HG03066 (cell line): Measurements from ENCODE around the gene C5orf47.

Experiments
- ATAC-seq: cut with Tn5 transposase; IDR thresholded peaks from one replicate; pipeline ENCODE4 v1.9.1; 2021; ENCODE audit warnings: low read depth; ENCODE audit not compliant: unreplicated experiment

Gene C5orf47

GRCh38 chr5:173988554-173989431 is at the start of gene C5orf47:
Gene C5orf47 (plus strand): TSS chr5:173989170. CDS start chr5:173989264, 94 bp downstream.
- no peak for ATAC-seq

- ATAC-seq: no peak
Measured at GRCh38 chr5:173940269-173940668, 48.7 kb upstream of the C5orf47 start.

GRCh38 chr5:173941102-173941501 is 47.9 kb upstream of the C5orf47 start:
- ATAC-seq: no peak

GRCh38 chr5:173941758-173942401 is 47.1 kb upstream of the C5orf47 start:
- no peak for ATAC-seq

- no peak for ATAC-seq
Measured at GRCh38 chr5:173944511-173944910, 44.5 kb upstream of the C5orf47 start.

GRCh38 chr5:173945160-173945559 is 43.8 kb upstream of the C5orf47 start:
- no peak for ATAC-seq

GRCh38 chr5:173946323-173946722 is 42.6 kb upstream of the C5orf47 start:
- no peak for ATAC-seq

- no peak for ATAC-seq
Measured at GRCh38 chr5:173950829-173951228, 38.1 kb upstream of the C5orf47 start.

GRCh38 chr5:173953528-173954090 is 35.4 kb upstream of the C5orf47 start:
- no peak for ATAC-seq

GRCh38 chr5:173954671-173955521 is 34.1 kb upstream of the C5orf47 start:
- ATAC-seq: no peak

GRCh38 chr5:173960986-173961385 is 28.0 kb upstream of the C5orf47 start:
- ATAC-seq: no peak

- ATAC-seq: no peak
Measured at GRCh38 chr5:173961418-173961817, 27.6 kb upstream of the C5orf47 start.

GRCh38 chr5:173962436-173962972 is 26.5 kb upstream of the C5orf47 start:
- no peak for ATAC-seq

- ATAC-seq: no peak
Measured at GRCh38 chr5:173963182-173963838, 25.7 kb upstream of the C5orf47 start.

GRCh38 chr5:173963867-173964441 is 25.0 kb upstream of the C5orf47 start:
- no peak for ATAC-seq

GRCh38 chr5:173964506-173964905 is 24.5 kb upstream of the C5orf47 start:
- ATAC-seq: no peak

GRCh38 chr5:173967241-173967640 is 21.7 kb upstream of the C5orf47 start:
- ATAC-seq: no peak

GRCh38 chr5:173968154-173968797 is 20.7 kb upstream of the C5orf47 start:
- ATAC-seq: no peak
